Ovary (tissue), 9 donors: ENCODE results near the gene CFAP73. TPM values are rescaled to one million over a fixed set of nuclear protein-coding genes. Genes with fewer than 3 reads are reported as not detected.
"Not testable (repeated sequence)": the region's sequence is repeated elsewhere in the genome, so short reads cannot be mapped to it uniquely, and the experiment has no call there.

Experiments used
- DNase-seq, 5 donors: peaks; one replicate each; pipeline ENCODE4 v3.0.0-alpha.2; 2019 to 2020
- H3K27ac ChIP-seq, 2 donors: fragments of 200-600 bp; one replicate each; pipeline versions ENCODE4 v1.5.1 to v1.8.0; 2019 to 2022
- H3K27me3 ChIP-seq: fragments of 200-600 bp; one replicate; pipeline ENCODE4 v1.8.0; 2022
- H3K36me3 ChIP-seq: fragments of 200-600 bp; sonication (generic); one replicate; pipeline ENCODE4 v1.5.1; 2019
- H3K4me1 ChIP-seq: one replicate; pipeline ENCODE4 v1.8.1; 2013; ENCODE audit warnings: mild to moderate bottlenecking, moderate library complexity; ENCODE audit not compliant: insufficient read depth
- H3K4me3 ChIP-seq: fragments of 200-600 bp; sonication (generic); one replicate; pipeline ENCODE4 v1.5.1; 2017
- H3K9me3 ChIP-seq, 2 donors: fragments of 200-600 bp in 1 of 2; sonication (generic) in 1 of 2; one replicate each; pipeline versions ENCODE4 v1.5.1 to v1.8.1; 2013 to 2019; ENCODE audit warnings: mild to moderate bottlenecking in 1 of 2, moderate library complexity in 1 of 2
- EP300 ChIP-seq: sonication (generic); formaldehyde crosslinking; IDR thresholded peaks from one replicate; pipeline ENCODE4 v1.6.1; 2017; ENCODE audit warnings: antibody characterized with exemption
- POLR2A ChIP-seq: fragments of 450-650 bp; IDR thresholded peaks from one replicate; pipeline ENCODE4 v1.6.1; 2017; ENCODE audit warnings: antibody characterized with exemption, mild to moderate bottlenecking, moderate library complexity
- WGBS, 3 donors: extraction: QIAGEN DNeasy Blood & Tissue Kit in 1 of 3; methylation state at CpG; one replicate each; pipeline versions ENCODE4 v1.1.5 to v1.1.7; 2013 to 2017; 5-methylcytosine and 5-hydroxymethylcytosine counted together
- intact Hi-C, 4 donors: fragments of 100-400 bp; cut with DNase I; formaldehyde crosslinking; loops; one replicate each; pipeline versions ENCODE4 v1.11.0 to v1.15.1; 2022 to 2023
- polyA plus RNA-seq, 2 donors: library from polyadenylated mRNA; stranded (reverse); fragments of 200-250 nt in 1 of 2; fragments of 350-450 nt in 1 of 2; fragmentation: Illumina TruSeq in 1 of 2; extraction: RNeasy Lipid Tissue Mini Kit (QIAGEN cat#74804) in 1 of 2; gene quantifications; one replicate each; pipeline ENCODE4 v1.2.3, GENCODE V29; 2013 to 2014
- total RNA-seq, 7 donors: library from RNA; depleted of rRNA in 2 of 7; stranded (reverse); fragments of >200 nt in 2 of 7; fragmentation: NEBNext Ultra II Directional in 3 of 7; extraction: Animal tissue kit (Norgen Biotek cat#: 25700) in 3 of 7; gene quantifications; one replicate each; pipeline versions ENCODE4 v1.1.0 to v1.2.4, GENCODE V29; 2016 to 2023
- TF ChIP-seq, protein P1 (sequence below), 3 donors: fragments of 450-650 bp in 2 of 3; fragments of 200-600 bp in 1 of 3; IDR thresholded peaks; one replicate each; pipeline versions ENCODE4 v1.5.1 to v1.8.0; 2016 to 2022; ENCODE audit warnings: antibody characterized with exemption in 3 of 3, mild to moderate bottlenecking in 1 of 3
- donor health status: DM: no; HTN: no; CAD: no; lungs with moderate emphysema.
- donor health status: DM: no; HTN: no; CAD: no.
- donor health status: Bipolar disorder and iron deficiency.
- donor health status: DM: yes; HTN: yes; CAD: no.
- donor health status: DM: no; HTN: no; CAD: no.
- donor health status: DM: yes; HTN: yes; CAD: no.

The CFAP73 gene
- total and polyA plus RNA-seq, 9 donors = 0.15 to 38.3 (median 1.5) TPM; not detected in 3

DNA sequence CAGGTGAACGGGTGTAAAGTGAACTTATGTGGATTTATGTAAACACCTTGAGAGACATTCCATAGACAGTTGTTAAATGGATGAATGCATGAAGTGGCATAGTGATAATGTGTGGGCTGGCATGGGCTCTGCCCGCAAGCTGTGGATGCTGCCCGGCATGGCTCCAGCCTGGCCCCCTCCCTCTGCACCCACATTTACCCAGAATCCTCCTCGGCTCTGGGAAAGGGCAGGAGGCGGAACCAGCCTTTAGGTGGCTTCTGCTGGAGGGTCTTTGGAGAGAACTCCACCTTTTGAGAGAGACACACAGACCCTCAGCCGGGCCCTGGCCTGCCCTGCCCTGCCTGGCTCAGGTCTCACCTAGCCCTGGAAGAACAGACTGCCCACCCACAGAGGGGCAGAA lies 32.6 kb upstream of the CFAP73 start:
- Histone ChIP-seq H3K27me3 (no peaks in the 10 kb centered on the region), H3K9me3 (peaks cover 0 to 3% of the 10 kb centered on the region in 2 donors), H3K36me3 (no peaks in the 10 kb centered on the region), H3K4me1 (no peaks in the 10 kb centered on the region), H3K4me3 (no peak overlapping the region), H3K27ac (no peak overlapping the region)
- DNase-seq = no peak
- intact Hi-C loops = no loop called here
- TF ChIP-seq EP300 = no peak
- TF ChIP-seq, protein P1, sequence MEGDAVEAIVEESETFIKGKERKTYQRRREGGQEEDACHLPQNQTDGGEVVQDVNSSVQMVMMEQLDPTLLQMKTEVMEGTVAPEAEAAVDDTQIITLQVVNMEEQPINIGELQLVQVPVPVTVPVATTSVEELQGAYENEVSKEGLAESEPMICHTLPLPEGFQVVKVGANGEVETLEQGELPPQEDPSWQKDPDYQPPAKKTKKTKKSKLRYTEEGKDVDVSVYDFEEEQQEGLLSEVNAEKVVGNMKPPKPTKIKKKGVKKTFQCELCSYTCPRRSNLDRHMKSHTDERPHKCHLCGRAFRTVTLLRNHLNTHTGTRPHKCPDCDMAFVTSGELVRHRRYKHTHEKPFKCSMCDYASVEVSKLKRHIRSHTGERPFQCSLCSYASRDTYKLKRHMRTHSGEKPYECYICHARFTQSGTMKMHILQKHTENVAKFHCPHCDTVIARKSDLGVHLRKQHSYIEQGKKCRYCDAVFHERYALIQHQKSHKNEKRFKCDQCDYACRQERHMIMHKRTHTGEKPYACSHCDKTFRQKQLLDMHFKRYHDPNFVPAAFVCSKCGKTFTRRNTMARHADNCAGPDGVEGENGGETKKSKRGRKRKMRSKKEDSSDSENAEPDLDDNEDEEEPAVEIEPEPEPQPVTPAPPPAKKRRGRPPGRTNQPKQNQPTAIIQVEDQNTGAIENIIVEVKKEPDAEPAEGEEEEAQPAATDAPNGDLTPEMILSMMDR (IDR thresholded peaks at IDR 0.05) = no peak
- TF ChIP-seq POLR2A = no peak
- whole genome bisulfite sequencing, 3 donors = 46 to 56% (median 54%) methylated on average over 6 of the region's 6 CpGs

DNA sequence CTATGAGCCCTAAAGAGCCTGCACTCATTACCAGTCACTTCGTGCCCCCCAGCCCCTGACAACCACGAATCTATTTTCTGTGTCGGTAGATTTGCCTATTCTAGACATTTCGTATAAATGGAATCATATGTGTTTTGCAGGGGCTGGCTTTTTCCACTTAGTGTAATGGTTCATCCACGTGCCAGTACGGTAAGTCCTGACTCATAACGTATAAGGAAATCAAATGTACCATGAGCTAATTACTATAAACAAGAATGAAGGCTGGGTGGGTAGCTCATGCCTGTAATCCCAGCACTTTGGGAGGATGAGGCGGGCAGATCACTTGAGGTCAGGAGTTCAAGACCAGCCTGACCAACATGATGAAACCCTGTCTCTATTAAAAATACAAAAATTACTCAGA lies 31.8 kb upstream of the CFAP73 start:
- H3K27ac ChIP-seq, H3K27me3 ChIP-seq, H3K4me1 ChIP-seq, H3K36me3 ChIP-seq, DNase-seq, H3K9me3 ChIP-seq, H3K4me3 ChIP-seq, intact Hi-C loops: not testable (repeated sequence)
- 67 to 77% (median 74%) methylated on average over 8 of the region's 8 CpGs for WGBS, 3 donors

DNA sequence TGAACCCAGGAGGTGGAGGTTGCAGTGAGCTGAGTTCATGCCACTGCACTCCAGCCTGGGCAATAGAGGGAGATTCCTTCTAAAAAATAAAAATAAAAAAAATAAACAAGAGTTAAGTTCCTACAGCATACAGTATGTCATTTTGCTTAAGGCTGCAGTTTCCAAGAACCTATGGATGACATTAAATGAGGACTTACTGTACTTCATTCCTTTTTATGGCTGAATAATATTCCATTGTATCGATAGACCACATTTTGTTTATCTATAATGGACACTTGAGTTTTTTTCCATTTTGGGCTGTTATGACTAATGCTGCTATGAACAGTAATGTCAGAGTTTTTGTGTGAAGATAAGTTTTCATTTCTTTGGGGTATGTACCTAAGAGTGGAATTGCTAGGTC lies 31.4 kb upstream of the CFAP73 start:
- H3K4me3 ChIP-seq = no peak overlapping the region
- H3K27me3 ChIP-seq = no peaks in the 10 kb centered on the region
- H3K36me3 ChIP-seq = no peaks in the 10 kb centered on the region
- TF ChIP-seq POLR2A (no peak), EP300 (no peak)
- TF ChIP-seq, protein P1 (IDR thresholded peaks at IDR 0.05) = no peak
- intact Hi-C loops = no loop called here
- H3K4me1 ChIP-seq = no peaks in the 10 kb centered on the region
- H3K27ac ChIP-seq = no peak overlapping the region
- no peak for DNase-seq
- peaks cover 0 to 3% of the 10 kb centered on the region in 2 donors for H3K9me3 ChIP-seq
- WGBS, 3 donors = 91 to 98% (median 94%) methylated on average over 1 of the region's 1 CpG

DNA sequence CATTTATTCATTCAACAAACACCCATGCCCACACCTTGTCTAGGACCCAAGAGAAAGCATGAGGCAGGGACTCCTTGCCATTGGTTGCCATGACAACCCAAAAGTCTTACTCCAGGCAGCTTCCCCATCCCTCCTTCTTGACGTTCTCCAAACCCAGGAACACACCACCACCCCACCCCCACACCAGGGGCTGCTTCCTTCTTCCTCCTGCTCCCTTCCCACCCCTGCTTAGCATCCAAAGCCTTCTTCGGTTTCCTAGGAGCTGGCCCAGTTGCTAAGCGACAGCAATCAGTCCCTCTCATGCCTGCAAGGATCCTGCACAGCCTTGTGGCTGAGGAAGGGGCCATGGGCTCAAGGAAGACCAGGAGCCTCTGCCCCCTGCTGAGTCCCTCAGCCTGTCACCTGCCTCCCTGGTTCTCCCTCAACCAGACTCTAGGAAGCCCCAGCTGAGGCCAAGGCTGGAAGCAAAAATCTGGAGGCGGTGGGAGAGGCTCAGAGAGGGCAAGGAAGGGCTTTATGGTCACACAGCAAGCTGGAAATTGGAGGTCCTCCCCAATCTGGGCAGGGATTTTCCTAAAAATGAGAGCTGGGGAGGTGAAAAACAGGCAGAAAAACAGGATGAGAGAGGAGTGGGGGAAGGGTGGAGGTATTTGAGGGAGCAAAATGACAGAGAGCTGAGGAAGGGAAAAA lies 29.4 kb upstream of the CFAP73 start:
- H3K36me3 ChIP-seq = no peaks in the 10 kb centered on the region
- no peak overlapping the region for H3K27ac ChIP-seq
- no peaks in the 10 kb centered on the region for H3K4me1 ChIP-seq
- no peak for DNase-seq
- intact Hi-C loops = no loop called here
- no peaks in the 10 kb centered on the region for H3K27me3 ChIP-seq
- WGBS, 3 donors = 27 to 34% (median 32%) methylated on average over 4 of the region's 4 CpGs
- TF ChIP-seq EP300 (no peak), POLR2A (no peak)
- TF ChIP-seq, protein P1 (IDR thresholded peaks at IDR 0.05) = no peak
- peaks cover 0 to 3% of the 10 kb centered on the region in 2 donors for H3K9me3 ChIP-seq
- H3K4me3 ChIP-seq = no peak overlapping the region

DNA sequence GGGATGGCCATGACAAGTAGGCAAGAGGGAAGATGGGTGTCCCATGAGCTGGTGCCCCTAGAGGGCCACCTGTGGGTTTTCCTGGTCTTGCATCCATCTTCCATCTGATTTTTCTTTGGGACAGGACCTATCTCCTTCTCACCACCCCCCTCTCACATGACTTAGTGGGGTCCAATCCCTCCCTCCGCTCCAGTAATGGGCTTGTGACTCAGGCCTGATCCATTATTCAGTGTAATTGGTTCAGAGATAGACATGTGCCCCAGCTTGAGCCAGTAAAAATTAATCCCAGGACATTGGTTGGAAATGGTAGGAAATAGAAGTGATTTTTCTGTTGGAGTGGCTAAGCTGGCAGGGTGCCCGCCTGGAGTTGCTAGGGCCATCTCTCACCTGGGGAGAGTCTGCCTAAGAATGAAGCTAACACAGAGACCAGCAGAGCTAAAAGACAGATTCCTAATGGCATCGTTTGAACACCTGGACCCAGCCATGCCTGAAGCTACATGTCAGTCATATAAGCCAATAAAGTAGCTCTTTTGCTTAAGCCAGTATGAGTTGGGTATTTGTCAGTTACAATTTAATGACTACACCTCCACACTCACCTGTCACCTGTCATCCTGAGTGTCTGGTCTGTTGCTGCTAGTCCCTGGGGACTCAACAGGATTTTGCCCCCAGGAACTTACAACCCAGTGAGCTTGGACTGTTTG lies 28.7 kb upstream of the CFAP73 start:
- Histone ChIP-seq H3K4me1 (no peaks in the 10 kb centered on the region), H3K36me3 (no peaks in the 10 kb centered on the region), H3K27ac (no peak overlapping the region), H3K9me3 (peaks cover 0 to 3% of the 10 kb centered on the region in 2 donors), H3K4me3 (no peak overlapping the region), H3K27me3 (no peaks in the 10 kb centered on the region)
- intact Hi-C loops = no loop called here
- WGBS, 3 donors = 55 to 84% (median 74%) methylated on average over 3 of the region's 3 CpGs
- TF ChIP-seq EP300 (no peak), POLR2A (no peak)
- TF ChIP-seq, protein P1 (IDR thresholded peaks at IDR 0.05) = no peak
- no peak for DNase-seq
